ENCODE measurements around the gene GRK6.

The GRK6 gene

DNA sequence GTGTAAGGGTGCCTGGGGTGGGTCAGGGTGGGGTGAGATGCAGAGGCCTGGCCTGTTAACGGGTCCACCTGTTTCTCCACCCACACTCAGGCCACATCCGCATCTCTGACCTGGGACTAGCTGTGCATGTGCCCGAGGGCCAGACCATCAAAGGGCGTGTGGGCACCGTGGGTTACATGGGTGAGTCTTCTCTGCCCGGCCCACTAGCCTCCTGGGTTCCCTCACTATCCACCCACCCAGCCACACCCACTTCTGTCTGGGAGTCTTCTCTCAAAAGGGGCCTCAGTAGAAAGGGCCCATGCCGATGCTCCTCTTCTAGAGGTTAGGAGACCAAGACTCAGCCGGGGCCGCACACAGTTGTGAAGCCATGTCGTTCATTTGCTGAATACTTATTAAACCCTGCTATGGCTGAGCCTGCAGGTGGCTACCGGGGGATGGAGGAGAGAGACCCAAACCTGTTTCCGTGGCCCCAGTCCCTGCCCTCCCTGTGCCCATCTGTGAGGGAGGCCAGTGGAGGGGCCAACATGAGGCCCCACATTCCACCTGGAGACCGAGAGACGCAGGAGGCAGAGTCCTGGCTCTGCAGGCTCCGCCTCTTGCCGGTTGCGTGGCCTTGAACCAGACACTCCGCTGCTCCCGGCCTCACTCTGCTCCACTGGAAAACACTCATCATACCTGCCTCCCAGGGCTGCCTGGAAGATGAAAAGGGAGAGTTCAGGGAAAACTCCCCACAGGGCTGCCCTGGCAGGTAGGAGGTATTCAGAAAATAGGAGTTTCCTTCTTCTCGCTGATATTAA lies 8.7 kb downstream of the GRK6 start:
- H3K4me1 ChIP-seq (ENCODE audit: insufficient read depth, low read length): peaks cover 4% of the 10 kb centered on the region; the same call in 1 of the 2 replicates
- no peak overlapping the region for H3K9ac ChIP-seq (ENCODE audit: low read depth, low read length)
- peaks cover 6% of the 10 kb centered on the region for H3K36me3 ChIP-seq (ENCODE audit: insufficient read depth, low read length)
- no peaks in the 10 kb centered on the region for H3K9me3 ChIP-seq (ENCODE audit: control insufficient read depth, insufficient read depth, low read length)

DNA sequence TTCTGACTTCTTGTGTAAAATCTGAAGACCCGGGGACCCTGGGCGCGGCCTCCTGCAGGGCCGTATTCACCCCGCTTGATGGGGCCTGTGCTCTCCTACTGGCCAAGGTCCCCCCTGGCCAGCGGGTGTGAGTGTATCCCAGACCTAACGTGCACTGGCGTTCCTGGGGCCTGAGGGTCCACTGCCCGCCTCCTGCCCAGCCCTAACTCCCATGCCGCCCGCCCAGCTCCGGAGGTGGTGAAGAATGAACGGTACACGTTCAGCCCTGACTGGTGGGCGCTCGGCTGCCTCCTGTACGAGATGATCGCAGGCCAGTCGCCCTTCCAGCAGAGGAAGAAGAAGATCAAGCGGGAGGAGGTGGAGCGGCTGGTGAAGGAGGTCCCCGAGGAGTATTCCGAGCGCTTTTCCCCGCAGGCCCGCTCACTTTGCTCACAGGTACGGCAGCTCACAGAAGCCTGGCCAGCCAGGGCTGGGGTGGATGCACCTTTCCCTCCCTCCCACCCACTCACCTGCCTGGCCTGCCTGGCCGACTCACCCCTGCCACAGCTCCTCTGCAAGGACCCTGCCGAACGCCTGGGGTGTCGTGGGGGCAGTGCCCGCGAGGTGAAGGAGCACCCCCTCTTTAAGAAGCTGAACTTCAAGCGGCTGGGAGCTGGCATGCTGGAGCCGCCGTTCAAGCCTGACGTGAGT lies 9.5 kb downstream of the GRK6 start:
- Histone ChIP-seq H3K36me3 (ENCODE audit: insufficient read depth, low read length) (peaks cover 6% of the 10 kb centered on the region), H3K9me3 (ENCODE audit: control insufficient read depth, insufficient read depth, low read length) (no peaks in the 10 kb centered on the region), H3K4me1 (ENCODE audit: insufficient read depth, low read length) (peaks cover 4% of the 10 kb centered on the region; the same call in 1 of the 2 replicates), H3K9ac (ENCODE audit: low read depth, low read length) (no peak overlapping the region)

DNA sequence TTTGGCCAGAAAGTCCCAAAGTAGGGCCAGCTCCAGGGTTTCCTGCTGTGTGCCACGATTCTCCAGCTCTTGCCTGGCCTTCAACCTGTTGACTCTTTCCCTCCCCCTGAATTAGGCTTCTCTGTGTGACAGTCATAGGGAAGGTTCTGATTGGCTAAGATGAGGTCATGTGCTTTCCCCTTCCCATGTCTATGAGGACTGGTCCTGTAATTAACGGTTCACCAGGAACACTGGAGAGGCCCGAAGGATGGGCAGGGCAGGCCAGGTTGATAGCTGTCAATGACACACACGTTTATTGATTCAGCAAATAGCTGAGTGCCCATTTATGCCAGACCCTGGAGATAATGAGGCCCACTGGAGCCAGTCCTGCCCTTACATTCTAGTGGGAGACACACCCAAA lies 11.1 kb downstream of the GRK6 start:
- Histone ChIP-seq H3K9me3 (ENCODE audit: control insufficient read depth, insufficient read depth, low read length) (no peaks in the 10 kb centered on the region), H3K4me1 (ENCODE audit: insufficient read depth, low read length) (peaks cover 4% of the 10 kb centered on the region; the same call in 1 of the 2 replicates), H3K9ac (ENCODE audit: low read depth, low read length) (no peak overlapping the region), H3K36me3 (ENCODE audit: insufficient read depth, low read length) (peaks cover 6% of the 10 kb centered on the region)

DNA sequence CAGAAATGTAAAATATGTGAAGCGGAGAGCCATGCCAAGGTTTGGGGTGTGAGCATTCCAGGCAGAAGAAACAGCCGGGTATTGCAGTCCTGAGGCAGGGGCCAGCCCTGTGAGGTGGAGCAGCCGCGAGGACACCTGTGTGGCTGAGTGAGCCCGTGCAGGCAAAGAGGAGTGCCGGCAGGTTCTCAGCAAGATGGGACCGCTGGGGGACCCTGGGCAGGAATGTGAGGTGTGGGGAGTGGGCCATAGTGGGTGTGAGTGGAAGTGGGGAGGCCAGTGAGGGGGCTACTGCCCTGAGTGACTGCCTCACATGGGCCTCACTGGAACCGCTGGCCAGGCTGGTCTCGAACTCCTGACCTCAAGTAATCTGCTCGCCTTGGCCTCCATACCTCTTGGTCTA lies 12.0 kb downstream of the GRK6 start:
- Histone ChIP-seq H3K9ac (ENCODE audit: low read depth, low read length) (no peak overlapping the region), H3K4me1 (ENCODE audit: insufficient read depth, low read length) (peaks cover 4% of the 10 kb centered on the region; the same call in 1 of the 2 replicates), H3K36me3 (ENCODE audit: insufficient read depth, low read length) (peaks cover 6% of the 10 kb centered on the region), H3K9me3 (ENCODE audit: control insufficient read depth, insufficient read depth, low read length) (no peaks in the 10 kb centered on the region)

DNA sequence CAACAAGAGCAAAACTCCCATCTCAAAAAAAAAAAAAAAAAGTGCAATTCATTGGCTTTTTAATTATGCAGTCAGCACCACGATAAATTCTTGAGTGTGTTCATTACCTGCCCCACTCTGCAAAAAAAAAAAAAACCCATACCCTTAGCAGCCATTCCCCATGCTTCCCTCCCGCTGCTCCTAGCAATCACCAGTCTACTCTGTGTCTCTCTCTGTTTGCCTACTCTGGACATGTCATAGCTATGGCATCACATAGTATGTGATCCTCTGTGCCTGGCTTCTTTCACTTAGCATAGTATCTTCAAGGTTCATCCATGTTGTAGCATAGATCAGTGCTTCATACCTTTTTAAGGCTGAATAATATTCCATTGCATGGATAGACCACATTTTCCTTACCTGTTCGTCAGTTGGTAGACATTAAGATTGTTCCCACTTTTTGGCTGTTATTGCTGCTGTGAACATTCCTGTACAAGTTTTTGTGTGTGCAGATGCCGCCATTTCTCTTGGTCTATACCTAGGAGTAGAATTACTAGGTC lies 13.1 kb downstream of the GRK6 start:
- Histone ChIP-seq H3K4me1 (ENCODE audit: insufficient read depth, low read length) (peaks cover 8% of the 10 kb centered on the region), H3K36me3 (ENCODE audit: insufficient read depth, low read length) (peaks cover 6% of the 10 kb centered on the region), H3K9me3 (ENCODE audit: control insufficient read depth, insufficient read depth, low read length) (no peaks in the 10 kb centered on the region), H3K9ac (ENCODE audit: low read depth, low read length) (no peak overlapping the region)

DNA sequence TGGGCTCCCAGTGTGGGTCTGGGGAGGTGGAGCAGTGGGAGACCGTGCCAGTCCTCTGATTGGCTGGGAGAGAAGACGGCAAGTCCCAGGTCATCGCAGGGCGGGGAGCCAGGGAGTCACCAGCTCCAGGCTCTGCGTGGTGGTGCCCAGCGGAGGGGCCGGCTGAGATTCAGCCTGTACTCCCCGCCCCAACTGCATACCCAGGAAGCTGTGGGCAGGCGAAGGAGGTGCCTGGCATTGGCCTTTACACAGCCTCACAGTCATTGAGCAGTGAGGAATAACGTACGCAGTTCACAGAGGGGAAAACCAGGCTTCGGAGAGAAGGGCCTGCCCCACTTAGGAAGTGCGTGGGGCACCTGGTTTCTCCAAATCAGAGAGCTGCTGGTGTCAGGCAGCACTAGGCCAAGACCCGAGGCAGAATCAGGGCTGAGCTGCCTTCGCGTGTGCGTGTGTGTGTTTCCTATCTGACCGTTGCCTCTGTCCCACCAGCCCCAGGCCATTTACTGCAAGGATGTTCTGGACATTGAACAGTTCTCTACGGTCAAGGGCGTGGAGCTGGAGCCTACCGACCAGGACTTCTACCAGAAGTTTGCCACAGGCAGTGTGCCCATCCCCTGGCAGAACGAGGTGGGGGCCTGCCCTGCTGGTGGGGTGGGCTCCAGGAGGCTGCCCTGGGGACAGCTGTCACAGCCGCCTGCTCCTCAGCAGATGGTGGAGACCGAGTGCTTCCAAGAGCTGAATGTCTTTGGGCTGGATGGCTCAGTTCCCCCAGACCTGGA lies 13.9 kb downstream of the GRK6 start:
- Histone ChIP-seq H3K4me1 (ENCODE audit: insufficient read depth, low read length) (peaks cover 14% of the 10 kb centered on the region), H3K9me3 (ENCODE audit: control insufficient read depth, insufficient read depth, low read length) (no peaks in the 10 kb centered on the region), H3K36me3 (ENCODE audit: insufficient read depth, low read length) (peaks cover 5% of the 10 kb centered on the region), H3K9ac (ENCODE audit: low read depth, low read length) (no peak overlapping the region)

DNA sequence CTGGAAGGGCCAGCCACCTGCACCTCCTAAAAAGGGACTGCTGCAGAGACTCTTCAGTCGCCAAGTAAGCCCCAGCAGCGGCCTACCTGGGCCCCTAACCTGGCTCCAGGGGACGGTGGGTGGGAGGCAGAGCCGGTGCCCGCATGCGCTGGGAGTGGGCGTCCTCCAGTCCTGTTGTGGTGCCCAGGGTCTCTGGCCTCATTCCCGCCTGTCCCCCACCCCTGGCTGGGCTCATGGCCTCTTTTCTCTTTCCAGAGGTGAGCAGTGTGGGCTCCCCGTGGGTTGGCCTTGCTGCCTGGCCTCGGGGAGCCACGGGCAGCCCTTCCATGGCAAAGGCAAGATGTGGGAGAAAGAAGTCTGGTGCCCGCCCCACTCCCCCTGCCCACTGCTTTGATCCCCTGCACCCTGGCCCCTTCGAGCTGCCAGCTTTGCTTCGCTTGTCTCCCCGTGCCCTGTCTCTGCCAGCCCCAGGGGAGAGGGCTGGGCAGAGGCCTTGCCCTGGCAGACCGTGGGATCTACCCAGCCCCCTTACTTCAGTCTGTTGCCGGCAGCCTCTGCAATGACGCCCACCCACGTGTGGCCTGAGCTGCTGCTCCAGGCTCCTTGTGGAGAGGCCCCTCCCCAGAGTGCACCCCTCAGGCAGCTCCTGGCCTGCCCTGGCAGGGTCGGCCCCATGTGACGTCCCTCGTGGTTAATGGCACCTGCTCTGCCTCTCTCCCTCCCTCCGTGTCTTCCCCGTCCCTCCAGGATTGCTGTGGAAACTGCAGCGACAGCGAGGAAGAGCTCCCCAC lies 14.7 kb downstream of the GRK6 start:
- Histone ChIP-seq H3K36me3 (ENCODE audit: insufficient read depth, low read length) (peaks cover 2% of the 10 kb centered on the region; the same call in 1 of the 2 replicates), H3K9ac (ENCODE audit: low read depth, low read length) (no peak overlapping the region)

DNA sequence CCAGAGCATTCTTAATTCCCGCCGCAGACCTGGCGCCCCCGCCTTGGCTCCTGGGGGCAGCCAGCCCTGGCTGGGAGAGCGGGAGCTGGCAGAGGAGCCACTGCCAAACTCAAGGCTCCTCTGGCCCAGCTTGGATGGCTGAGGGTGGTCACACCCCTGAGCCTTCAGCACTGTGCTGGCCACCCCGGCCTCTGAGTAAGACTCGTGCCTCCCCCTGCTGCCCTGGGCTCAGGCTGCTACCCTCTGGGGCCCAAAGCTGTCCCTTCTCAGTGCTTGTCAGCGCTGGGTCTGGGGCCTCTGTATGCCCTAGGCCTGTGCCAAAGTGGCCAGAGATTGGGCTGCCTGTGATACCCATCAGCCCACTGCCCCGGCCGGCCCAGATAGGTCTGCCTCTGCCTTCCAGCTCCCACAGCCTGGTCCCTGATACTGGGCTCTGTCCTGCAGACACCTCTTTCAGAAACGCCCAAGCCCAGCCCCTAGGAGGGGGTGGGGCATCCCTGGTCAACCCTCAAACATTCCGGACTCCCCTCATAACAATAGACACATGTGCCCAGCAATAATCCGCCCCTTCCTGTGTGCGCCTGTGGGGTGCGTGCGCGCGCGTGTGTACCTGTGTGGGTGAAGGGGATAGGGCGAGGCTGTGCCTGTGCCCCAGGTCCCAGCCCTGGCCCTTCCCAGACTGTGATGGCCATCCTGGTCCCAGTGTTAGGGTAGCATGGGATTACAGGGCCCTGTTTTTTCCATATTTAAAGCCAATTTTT lies 15.8 kb downstream of the GRK6 start:
- Histone ChIP-seq H3K9ac (ENCODE audit: low read depth, low read length) (no peak overlapping the region), H3K4me1 (ENCODE audit: insufficient read depth, low read length) (peaks cover 19% of the 10 kb centered on the region), H3K36me3 (ENCODE audit: insufficient read depth, low read length) (peaks cover 2% of the 10 kb centered on the region; the same call in 1 of the 2 replicates), H3K9me3 (ENCODE audit: control insufficient read depth, insufficient read depth, low read length) (no peaks in the 10 kb centered on the region)

More for the DNA sequence above, 14.7 kb downstream of the GRK6 start:
- Histone ChIP-seq H3K9me3 (ENCODE audit: control insufficient read depth, insufficient read depth, low read length) (no peaks in the 10 kb centered on the region), H3K4me1 (ENCODE audit: insufficient read depth, low read length) (peaks cover 19% of the 10 kb centered on the region)

DNA sequence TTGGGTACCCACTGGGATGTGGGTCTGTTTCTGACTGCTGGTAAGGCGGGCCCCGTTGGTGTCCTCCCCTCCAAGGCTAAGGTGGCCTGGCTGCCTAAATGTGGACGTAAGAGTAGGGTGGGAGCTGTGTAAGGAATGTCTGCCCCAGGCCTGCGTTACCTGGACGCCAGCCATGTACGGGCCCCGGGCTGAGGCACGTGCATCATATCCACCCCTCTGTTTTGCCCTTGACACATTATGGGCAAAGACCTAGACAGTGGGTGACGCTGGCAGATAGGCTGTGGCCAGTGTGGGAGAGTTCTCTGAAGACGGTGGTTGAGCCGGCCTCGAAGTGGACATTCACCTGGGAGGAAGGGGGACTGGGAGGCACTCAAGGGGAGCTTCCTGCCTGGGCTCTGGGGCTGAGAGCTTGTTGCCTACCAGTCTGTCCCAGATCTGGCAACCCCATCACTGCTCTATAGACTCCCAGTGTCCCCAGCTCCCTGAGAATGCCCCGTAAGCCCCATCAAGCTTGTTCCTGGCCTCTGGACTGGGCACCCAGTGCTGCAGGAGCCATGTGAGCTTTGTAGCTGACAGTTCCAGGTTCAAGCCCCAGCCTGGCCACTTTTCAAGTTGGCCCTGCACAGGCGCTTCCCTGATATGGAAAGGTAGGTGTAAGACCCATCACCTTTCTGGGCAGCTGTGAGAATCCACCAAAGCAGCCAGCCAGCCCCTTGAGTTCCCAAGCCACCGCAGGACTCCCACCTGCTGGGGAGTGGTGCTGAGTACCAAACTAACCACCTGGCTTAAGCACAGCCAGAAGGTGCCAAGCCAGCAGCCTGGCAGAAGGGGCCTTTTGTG lies 16.9 kb downstream of the GRK6 start:
- H3K9ac ChIP-seq (ENCODE audit: low read depth, low read length): no peak overlapping the region
- no peaks in the 10 kb centered on the region; the same call in 1 of the 2 replicates for H3K36me3 ChIP-seq (ENCODE audit: insufficient read depth, low read length)
- peaks cover 19% of the 10 kb centered on the region for H3K4me1 ChIP-seq (ENCODE audit: insufficient read depth, low read length)
- H3K9me3 ChIP-seq (ENCODE audit: control insufficient read depth, insufficient read depth, low read length): no peaks in the 10 kb centered on the region

DNA sequence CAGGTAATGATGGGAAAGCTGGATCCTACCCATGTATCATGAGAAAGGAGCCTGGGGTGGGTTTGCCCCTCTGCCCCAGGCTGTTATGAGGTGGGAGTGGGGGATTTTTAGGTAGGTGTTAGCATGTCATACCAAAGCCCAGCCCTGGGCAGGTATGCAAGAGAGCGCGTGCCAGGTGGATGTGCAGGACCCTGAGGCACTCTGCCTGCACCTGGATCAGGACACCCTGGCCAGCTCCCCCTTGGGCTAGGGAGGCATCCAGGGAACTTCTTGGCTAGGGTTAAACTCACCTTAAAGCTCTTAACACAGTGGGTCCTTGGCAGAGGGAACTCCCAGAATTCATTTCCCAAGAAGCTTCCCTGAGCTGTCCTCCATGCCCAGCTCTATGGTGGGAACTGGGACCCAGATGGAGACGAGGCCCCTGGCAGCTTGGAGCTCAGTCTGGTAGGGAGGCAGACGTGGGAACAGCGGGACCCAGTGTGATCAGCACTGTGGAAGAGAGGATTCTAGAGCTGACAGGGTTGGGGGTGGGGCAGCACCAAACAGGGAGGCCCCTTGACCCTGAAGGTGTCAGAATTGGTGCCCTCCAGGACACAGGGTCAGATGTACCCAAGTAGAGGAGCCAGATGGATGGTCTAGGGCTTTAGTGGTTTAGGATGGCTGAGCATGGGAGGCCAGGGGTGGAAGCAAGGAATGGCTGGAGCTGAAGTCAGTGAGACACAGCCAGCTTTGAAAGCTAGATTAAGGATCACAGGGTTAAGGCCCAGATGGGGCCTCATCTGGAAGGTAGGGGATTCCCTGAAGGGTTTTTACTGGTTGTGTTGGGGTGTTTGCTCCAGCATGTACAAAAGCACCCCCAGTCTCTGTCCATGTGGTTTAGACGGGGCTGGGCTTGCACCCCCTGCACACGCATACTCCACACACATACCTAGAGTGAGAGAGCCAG lies 17.9 kb downstream of the GRK6 start:
- Histone ChIP-seq H3K9ac (ENCODE audit: low read depth, low read length) (no peak overlapping the region), H3K4me1 (ENCODE audit: insufficient read depth, low read length) (peaks cover 23% of the 10 kb centered on the region), H3K36me3 (ENCODE audit: insufficient read depth, low read length) (no peaks in the 10 kb centered on the region), H3K9me3 (ENCODE audit: control insufficient read depth, insufficient read depth, low read length) (no peaks in the 10 kb centered on the region)

DNA sequence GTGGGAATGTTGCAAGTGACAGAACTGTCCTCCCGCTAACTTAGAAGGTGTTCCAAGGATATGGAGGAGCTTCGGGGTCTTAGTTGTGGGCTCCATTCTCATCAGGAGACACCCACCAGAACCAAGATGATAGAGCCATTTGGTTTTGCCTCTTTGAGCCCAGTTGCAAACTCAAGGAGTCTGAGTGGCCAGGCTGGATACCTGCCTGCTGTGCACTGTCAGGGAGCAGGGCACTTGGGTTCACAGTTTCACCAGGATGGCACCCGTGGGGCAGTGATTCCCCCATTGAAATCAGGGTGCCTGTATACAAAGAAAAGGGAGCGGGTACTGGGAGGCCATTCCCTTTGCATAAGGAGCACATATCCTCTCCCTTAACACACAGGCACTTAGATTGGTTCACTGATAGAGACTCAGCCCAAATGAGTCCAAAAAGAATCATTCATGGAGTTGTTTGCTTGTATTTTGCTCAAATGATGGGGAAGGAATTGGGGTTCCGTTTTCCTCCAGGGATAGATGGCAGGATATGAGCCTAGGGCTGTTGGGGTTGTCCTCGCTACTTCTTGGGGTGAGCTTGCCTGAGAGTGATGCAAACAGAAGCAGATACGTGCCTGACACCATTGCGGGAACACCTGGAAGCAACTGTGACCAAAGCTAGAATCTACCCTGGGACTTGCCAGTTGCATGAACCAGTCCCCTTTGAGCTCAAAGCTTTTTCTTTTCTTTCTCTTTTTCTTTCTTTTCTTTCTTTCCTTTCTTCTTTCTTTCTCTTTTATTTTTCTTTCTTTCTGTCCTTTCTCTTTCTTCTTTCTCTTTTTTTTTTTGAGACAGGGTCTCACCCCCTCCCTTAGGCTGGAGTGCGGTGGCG lies 18.8 kb downstream of the GRK6 start:
- no peaks in the 10 kb centered on the region for H3K36me3 ChIP-seq (ENCODE audit: insufficient read depth, low read length)
- H3K9me3 ChIP-seq (ENCODE audit: control insufficient read depth, insufficient read depth, low read length): no peaks in the 10 kb centered on the region
- H3K9ac ChIP-seq (ENCODE audit: low read depth, low read length): no peak overlapping the region
- peaks cover 18% of the 10 kb centered on the region for H3K4me1 ChIP-seq (ENCODE audit: insufficient read depth, low read length)
